ENCODE data around the gene RNF10. TPM values are rescaled to one million over a fixed set of nuclear protein-coding genes. Genes with fewer than 3 reads are reported as not detected.

The RNF10 gene
- total and polyA plus RNA-seq, 2 of the 4 experiments (the other 2 are of a cell fraction) = 44.4 to 95.0 TPM

DNA sequence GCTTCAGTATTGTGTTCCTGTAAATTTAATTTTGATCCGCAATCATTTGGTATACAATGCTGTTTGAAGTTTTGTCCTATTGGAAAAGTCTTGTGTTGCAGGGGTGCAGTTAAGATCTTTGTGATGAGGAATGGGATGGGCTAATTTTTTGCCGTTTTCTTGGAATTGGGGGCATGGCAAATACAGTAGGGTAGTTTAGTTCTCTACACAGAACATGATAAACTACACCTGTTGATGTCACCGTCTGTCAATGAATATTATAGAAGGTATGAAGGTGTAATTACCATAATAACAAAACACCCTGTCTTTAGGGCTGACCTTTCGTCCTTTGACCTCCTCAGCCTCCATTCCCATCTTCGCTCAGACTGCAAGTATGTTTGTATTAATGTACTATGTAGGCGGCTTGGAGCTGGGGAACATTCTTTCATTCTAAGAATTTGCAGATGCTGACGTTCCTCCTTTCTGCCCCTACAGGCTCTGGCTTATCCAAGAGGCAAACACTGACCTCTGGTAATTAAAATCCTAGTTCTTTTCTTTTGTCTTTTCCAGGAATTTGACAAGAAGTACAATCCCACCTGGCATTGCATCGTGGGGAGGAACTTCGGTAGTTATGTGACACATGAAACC is 36.5 kb upstream of the RNF10 start:
- no peak overlapping the region for H2AFZ ChIP-seq (replicated peaks; ENCODE audit: low read length, poor library complexity)
- peaks cover 10% of the 10 kb centered on the region for H3K36me3 ChIP-seq (ENCODE audit: control insufficient read depth, insufficient read depth, low read length)
- 20% methylated on average over 2 of the region's 9 CpGs; no CpG with 5 or more reads in 1 of the 2 experiments for WGBS, 2 experiments (ENCODE audit: extremely low coverage in 2 of 2, insufficient read length in 1 of 2)
- peak overlapping the region; percentile 47; the same call in 1 of the 2 replicates for H3K23ac ChIP-seq (ENCODE audit: low read depth, low read length)
- H3K79me1 ChIP-seq (ENCODE audit: low read depth in 1 of 2, low read length in 2 of 2) = peaks cover 10 to 35% of the 10 kb centered on the region in 2 experiments
- peak; percentile 4; the same call in 1 of the 2 replicates for ATAC-seq (ENCODE audit: low read depth)
- H3K9me1 ChIP-seq (ENCODE audit: insufficient read depth, low read length) = no peaks in the 10 kb centered on the region
- H4K91ac ChIP-seq (ENCODE audit: insufficient read depth, low read depth, low read length) = no peak overlapping the region
- TF ChIP-seq MAZ (IDR thresholded peaks at IDR 0.05; ENCODE audit: borderline replicate concordance, low read depth, low read length) (no peak), SMC3 (IDR thresholded peaks at IDR 0.05; ENCODE audit: low read depth, low read length) (no peak), CHD1 (IDR thresholded peaks at IDR 0.05; ENCODE audit: low read depth, low read length) (no peak), RCOR1 (IDR thresholded peaks at IDR 0.05; ENCODE audit: insufficient replicate concordance, low read length) (no peak), ELK1 (IDR thresholded peaks at IDR 0.05; ENCODE audit: borderline replicate concordance, low read depth, low read length) (no peak), MXI1 (IDR thresholded peaks at IDR 0.05; ENCODE audit: borderline replicate concordance, low read depth, low read length) (no peak), BHLHE40 (IDR thresholded peaks at IDR 0.05; ENCODE audit: low read depth, low read length) (no peak), POLR2A (IDR thresholded peaks at IDR 0.05; ENCODE audit: low read depth, low read length) (no peak), NFE2L2 (IDR thresholded peaks at IDR 0.05; ENCODE audit: low read depth, low read length) (no peak), RAD21 (IDR thresholded peaks at IDR 0.05; ENCODE audit: low read length) (no peak), CTCF (conservative IDR thresholded peaks at IDR 0.05; ENCODE audit: low read depth, low read length) (no peak), RFX5 (IDR thresholded peaks at IDR 0.05; ENCODE audit: low read depth, low read length) (no peak), FOS (IDR thresholded peaks at IDR 0.05; ENCODE audit: low read depth, low read length) (no peak)
- H4K8ac ChIP-seq (ENCODE audit: low read depth in 2 of 2, low read length in 2 of 2) = no peak overlapping the region
- peak; percentile 41 for DNase-seq
- no peak overlapping the region for H2BK20ac ChIP-seq (ENCODE audit: low read depth, low read length)
- no peak overlapping the region for H3K56ac ChIP-seq (ENCODE audit: extremely low read depth, insufficient read depth, low read length)
- H3K4ac ChIP-seq (ENCODE audit: low read depth, low read length) = no peak overlapping the region
- H3K4me2 ChIP-seq (ENCODE audit: low read depth, low read length) = peak overlapping the region; percentile 95
- H4K20me1 ChIP-seq (ENCODE audit: insufficient read depth, low read length) = peaks cover 27% of the 10 kb centered on the region
- peak overlapping the region; percentile 76 for H3K4me3 ChIP-seq (ENCODE audit: insufficient read depth, low read depth, low read length)
- dilution Hi-C loops (cut with HindIII; ENCODE audit: low sequenced_read_pairs, unreplicated experiment) (no loop called here), in situ Hi-C loops (cut with MboI; ENCODE audit: low sequenced_read_pairs) (no loop called here), intact Hi-C loops (cut with micrococcal nuclease) (loop anchor here (2.0 kb wide), 1 partner anchor 31 kb away; the partner anchor contains the start of gene COQ5)
- no peaks in the 10 kb centered on the region for H3K27me3 ChIP-seq (ENCODE audit: control insufficient read depth, insufficient read depth, low read length)
- no peak overlapping the region for H2BK5ac ChIP-seq (ENCODE audit: low read depth, low read length, poor library complexity, severe bottlenecking)
- no peak overlapping the region; the same call in 1 of the 2 replicates for H3K14ac ChIP-seq (replicated peaks; ENCODE audit: low read depth, low read length)
- H3K9ac ChIP-seq (ENCODE audit: low read depth, low read length) = peak overlapping the region; percentile 70; the same call in 1 of the 2 replicates
- no peak overlapping the region for H4K5ac ChIP-seq (ENCODE audit: low read depth, low read length)
- ChIA-PET CTCF (interaction anchor here (0.6 kb wide), 1 partner anchor 74 kb away, joined by 6 read pairs; no protein-coding TSS in a partner anchor), POLR2A (ENCODE audit: unreplicated experiment) (no interaction called here)
- no peaks in the 10 kb centered on the region for H3K9me3 ChIP-seq (ENCODE audit: control insufficient read depth, insufficient read depth, low read length)
- no peak overlapping the region for H2BK15ac ChIP-seq (ENCODE audit: low read depth, low read length)
- no TSS peak for BruUV-seq (replicated peaks)
- no peak overlapping the region for H3K18ac ChIP-seq (ENCODE audit: low read depth, low read length)
- H2AK5ac ChIP-seq (ENCODE audit: low read depth, low read length) = no peak overlapping the region
- H2AK9ac ChIP-seq (replicated peaks; ENCODE audit: low read depth, low read length, poor library complexity) = no peak overlapping the region
- H3K4me1 ChIP-seq (ENCODE audit: control insufficient read depth, insufficient read depth, low read length) = peaks cover 1% of the 10 kb centered on the region
- no peak overlapping the region for H3K27ac ChIP-seq (ENCODE audit: insufficient read depth, low read length)
- H2BK120ac ChIP-seq (ENCODE audit: low read depth, low read length) = no peak overlapping the region

All from IMR-90 (cell line).